Activated CD8-positive, alpha-beta memory T cell treated with anti-CD3 and anti-CD28 coated beads for 24 hours (primary cell): ENCODE data around the gene CRTAC1.
"Not testable (repeated sequence)": the region's sequence is repeated elsewhere in the genome, so short reads cannot be mapped to it uniquely, and the experiment has no call there.

Experiments used
- DNase-seq: peaks from one replicate; pipeline ENCODE4 v3.0.0-alpha.2; 2020

CRTAC1 gene

DNA sequence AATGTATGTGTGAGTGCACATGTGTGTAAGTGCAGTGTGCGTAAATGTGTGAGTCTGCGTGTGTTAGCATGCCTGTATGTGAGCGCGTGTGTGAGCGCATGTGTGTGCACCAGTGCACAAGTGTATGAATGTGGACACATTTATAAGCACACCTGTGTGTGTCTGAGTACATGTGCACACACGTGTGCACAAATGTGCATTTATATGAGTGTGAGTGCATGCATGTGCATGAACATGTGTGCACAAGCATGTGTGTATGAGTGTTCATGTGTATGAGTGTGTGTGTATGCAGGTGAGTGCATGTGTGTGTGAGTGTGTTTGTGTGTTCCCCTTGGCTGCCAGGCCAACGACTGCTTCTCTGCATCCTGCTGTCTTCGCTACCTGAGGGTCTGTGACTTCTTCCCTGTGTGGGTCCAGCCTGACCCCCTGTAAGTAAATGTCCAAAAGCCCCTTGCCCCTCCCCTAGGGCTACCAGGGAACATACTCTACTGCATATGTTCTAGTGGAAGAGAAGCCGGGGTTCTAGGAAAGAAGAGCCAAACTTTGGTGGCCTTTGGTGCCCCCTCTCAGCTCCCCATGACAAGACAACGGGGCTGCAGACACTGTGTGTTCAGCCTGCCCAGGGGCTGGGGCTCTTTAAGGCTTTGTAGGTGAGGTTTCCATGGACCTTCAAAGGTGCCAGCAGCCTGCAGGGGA lies 163.7 kb downstream of the CRTAC1 start:
- no peak for DNase-seq

GRCh38 chr10:97865488-97865887 lies 164.9 kb downstream of the CRTAC1 start:
- DNase-seq: no peak

GRCh38 chr10:97863808-97864207 lies 166.6 kb downstream of the CRTAC1 start:
- no peak for DNase-seq

DNA sequence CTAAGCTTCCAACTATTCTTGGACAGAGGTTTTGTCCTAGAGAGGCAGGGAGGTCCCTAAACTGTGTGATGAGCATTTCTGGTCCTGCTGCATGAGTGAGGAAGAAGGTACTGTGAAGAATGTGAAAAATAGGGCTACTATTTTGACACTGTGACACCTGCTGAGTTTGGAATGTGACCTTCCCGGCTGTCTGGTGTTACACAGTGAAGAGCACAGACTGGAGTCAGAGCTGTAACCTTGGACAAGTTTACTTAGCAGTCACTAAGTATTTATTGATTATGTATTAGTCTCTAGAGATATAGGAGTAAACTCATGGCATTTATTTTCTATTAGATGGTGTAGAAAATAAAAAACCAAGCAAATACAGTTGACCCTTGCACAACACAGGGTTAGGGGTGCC lies 168.5 kb downstream of the CRTAC1 start:
- DNase-seq: no peak

DNA sequence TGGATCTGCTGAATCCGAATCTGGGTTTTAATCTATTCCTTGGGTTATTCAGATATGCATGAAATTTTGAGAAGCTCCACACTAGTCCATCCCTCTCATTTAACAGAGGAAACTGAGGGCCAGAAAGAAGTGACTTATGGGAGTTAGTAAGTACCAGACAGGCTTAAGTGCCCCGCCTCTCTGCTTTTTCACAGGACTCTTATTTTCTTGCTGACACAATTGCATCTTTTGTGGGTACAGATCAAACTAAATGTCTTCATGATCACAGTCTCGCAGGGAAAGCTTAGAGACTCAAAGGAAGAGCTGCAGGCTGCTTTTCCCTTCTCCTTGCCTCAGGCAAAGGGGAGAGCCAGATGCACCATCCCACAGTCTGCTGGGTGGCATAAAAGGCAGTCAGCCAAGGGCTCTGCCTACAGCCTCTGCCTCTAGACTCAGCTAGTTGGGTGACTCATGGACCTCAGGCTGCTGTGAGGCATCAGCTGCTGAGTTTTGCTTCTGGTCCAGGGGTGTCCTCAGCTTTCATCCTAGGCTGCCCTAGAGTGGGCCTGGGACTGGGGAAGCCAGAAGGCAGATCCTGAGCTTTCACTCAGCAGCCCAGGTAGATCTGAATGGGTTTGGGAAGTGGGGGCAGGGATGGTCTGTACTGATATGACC lies 169.2 kb downstream of the CRTAC1 start:
- DNase-seq: no peak

DNA sequence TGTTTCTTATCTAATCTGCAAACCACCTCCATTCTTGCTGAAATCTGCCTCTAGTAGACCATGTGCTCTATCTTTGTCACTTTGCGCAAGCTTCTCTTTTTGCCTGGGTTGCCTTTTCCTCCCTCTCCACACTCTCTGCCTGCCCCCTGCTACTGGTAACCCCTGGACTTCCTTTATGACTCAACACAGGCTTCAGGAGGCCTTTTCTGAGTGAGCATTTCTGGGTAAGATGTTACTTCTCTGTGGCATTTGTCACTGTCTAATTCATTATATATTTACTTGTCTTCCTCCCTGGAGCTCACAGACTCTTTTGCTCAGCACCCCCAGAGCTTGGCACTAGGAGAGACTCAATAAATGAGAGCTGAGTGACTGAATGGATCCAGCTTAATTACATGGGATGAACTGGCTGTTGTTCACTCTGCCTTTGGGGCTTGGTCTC lies 172.4 kb downstream of the CRTAC1 start:
- DNase-seq: no peak

DNA sequence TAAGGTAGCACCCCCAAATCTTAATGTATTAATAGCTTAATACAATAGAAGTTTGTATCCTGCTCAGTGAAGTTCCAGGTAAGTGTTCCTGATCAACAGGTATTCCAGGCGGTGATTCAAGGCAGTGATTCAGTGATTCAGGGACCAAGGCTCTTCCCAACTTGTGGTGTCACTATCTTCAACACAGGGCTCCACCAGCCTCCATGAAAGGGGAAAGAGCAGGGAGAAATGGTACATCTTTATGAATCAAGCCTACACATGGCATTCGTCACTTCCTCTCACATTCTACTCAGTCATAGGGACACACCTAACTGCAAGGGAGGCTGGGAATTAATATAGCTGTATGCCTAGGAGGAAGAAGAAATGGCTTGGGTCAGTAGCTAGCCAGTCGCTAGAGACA lies 175.7 kb downstream of the CRTAC1 start:
- no peak for DNase-seq

DNA sequence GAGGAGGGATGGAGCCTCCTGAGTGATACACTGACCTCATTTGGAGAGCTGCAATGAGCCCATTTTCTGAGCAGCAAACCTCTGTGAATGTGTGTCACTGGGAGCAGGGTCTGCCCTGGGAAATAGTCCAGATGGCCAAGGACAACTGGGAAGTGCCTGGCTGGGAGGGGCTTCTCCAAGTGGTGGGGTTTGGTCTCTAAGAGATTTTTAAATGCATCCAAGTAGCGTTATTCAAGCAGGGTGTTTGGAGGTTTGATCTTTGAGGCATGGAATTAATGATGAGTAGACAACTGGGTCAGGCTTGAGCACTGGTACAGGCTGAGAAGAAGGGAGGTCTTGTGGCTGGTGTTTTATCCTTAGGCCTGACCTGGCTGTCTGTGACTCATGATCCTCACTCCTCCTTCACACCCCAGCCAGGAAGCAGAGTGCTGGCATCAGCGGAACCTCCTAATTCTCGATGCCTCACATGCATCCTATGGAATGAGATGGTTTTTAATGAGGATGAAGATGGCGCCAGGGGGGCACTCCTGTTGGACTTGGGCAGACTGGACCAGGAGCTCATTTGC lies 177.5 kb downstream of the CRTAC1 start:
- DNase-seq: no peak

- no peak for DNase-seq
Measured at GRCh38 chr10:97852277-97852676, 178.1 kb downstream of the CRTAC1 start.

- no peak for DNase-seq
Measured at GRCh38 chr10:97851341-97852001, 178.9 kb downstream of the CRTAC1 start.

DNA sequence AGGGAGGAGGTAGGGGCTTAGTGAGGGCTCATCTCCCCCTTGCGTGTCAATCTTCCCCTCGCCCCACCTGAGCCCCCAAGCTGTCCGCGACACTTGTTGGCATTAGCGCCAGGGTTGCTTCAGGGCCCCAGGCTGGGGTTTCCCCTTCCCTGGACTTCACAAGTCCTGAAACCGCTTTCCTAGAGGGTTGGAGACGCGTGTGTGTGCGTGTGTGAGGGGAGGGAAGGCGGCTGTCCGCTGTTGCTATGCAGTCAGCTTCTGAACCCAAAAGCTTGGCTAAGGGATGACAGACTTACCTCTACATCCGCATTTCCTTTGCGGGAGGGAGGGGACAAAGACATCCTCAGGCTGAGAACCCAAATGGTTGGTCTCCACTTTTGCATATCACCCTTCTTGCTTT lies 180.0 kb downstream of the CRTAC1 start:
- no peak for DNase-seq

- DNase-seq: peak; percentile 83
Measured at GRCh38 chr10:97849687-97850402, 180.6 kb downstream of the CRTAC1 start, which contains the start of gene GOLGA7B. TSS of gene GOLGA7B (plus strand) at chr10:97849843. CDS start at chr10:97850304, 461 bp downstream.

DNA sequence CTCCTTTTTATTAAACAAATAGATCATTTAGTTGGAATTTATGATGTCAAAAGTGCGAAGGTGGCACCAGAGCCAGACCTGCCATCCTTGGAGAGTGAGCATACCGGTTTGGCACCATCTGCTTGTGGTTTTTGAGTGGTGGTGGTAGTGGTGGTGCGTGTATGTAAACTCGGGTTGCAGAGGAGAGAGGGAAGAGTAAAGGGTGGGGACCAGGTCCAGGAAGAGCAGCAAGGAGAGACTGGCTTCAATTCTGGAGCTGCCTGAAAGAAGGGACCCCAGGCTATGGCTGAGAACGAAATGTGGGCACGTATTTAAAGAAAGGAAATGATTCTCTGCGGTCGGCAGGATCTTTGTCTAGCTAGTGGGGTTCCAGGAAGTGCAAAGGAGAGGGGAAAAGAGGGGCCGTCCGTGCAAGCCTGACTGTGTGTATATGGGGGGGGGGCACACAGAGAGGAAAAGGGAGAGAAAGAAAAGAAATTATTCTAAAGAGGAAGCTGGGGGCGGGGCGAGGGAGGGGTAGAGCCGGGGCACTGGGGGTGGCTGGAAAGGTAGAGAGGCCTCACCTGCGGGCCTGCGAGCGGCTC lies 181.2 kb downstream of the CRTAC1 start:
- no peak for DNase-seq

- no peak for DNase-seq
Measured at GRCh38 chr10:97844678-97845077, 185.7 kb downstream of the CRTAC1 start.

GRCh38 chr10:97843972-97844371 lies 186.4 kb downstream of the CRTAC1 start:
- DNase-seq: not testable (repeated sequence)

GRCh38 chr10:97843281-97843671 lies 187.1 kb downstream of the CRTAC1 start:
- no peak for DNase-seq

DNA sequence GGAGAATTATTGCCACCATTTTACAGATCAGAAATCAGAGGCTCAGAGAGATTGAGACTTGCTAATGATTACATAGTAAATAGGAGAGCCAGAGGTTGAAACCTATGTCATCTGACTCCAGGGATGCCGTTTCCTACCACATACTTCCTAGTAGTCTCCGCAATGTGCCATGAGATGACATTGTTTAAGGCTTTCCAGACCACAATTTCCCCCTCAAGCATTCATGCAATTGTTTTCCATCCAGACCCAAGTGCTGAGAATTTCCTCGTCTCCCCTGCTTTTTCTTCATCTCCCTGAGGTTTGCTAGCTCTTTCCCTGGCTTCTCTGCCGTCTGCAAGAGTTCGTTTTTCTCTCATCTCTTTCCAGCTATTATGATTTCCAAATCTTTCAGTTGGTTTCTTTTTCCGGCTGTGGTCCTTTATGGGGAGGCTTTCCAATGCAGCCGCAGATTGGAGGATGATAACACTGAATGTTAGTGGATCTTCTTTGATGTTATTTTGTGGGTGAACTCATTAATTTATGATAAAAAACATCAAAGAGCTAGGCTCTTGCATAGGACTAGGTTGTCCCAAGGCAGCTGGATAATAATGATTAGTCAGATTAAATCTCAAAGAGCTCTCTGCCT lies 187.7 kb downstream of the CRTAC1 start:
- no peak for DNase-seq

- not testable (repeated sequence) for DNase-seq
Measured at GRCh38 chr10:97842114-97842513, 188.3 kb downstream of the CRTAC1 start.

DNA sequence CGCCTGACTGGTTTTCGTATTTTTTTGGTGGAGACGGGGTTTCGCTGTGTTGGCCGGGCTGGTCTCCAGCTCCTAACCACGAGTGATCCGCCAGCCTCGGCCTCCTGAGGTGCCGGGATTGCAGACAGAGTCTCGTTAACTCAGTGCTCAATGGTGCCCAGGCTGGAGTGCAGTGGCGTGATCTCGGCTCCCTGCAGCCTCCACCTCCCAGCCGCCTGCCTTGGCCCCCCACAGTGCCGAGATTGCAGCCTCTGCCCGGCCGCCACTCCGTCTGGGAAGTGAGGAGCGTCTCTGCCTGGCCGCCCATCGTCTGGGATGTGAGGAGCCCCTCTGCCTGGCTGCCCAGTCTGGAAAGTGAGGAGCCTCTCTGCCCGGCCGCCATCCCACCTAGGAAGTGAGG lies 189.3 kb downstream of the CRTAC1 start:
- not testable (repeated sequence) for DNase-seq

- DNase-seq: no peak
Measured at GRCh38 chr10:97838091-97838490, 192.3 kb downstream of the CRTAC1 start.

GRCh38 chr10:97836446-97836845 lies 194.0 kb downstream of the CRTAC1 start:
- DNase-seq: no peak

DNA sequence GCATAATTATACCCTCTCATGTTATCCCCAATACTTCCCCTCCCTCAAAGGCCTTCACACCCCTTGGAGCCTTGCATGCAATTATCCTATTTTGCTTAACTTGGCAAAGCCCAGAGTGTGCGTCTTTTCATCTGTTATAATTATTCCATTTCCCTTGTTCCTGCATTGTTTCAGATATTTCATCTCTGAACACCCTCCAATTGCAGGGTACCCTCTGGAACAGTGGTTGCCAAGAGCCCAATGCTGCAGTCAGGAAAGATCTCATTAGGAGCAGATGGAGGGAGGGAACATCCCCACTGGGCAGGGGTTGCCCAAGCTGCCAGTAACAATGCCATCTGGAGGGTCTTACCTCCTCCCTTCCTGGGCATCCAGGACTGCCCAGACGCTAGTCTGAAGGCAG lies 199.2 kb downstream of the CRTAC1 start:
- DNase-seq: no peak
